PC-3 (cell line): Measurements from ENCODE around the gene PARN. TPM values are rescaled to one million over a fixed set of nuclear protein-coding genes. Genes with fewer than 3 reads are reported as not detected.

ENCODE experiments used
- ATAC-seq: fragments of 200-7000 bp; cut with Tn5 transposase; 2 replicates; pipeline ENCODE4 v1.9.1; 2020; ENCODE audit warnings: mild to moderate bottlenecking, moderate library complexity
- BruUV-seq: library from RNA; stranded (reverse); fragments of 400-500 nt; replicated peaks from 2 replicates; lab custom pipeline; 2021; lab: Mats Ljungman, UMichigan
- CTCF ChIA-PET: fragments of 300-600 bp; sonication (Branson Sonifier 250); formaldehyde crosslinking; loops from one replicate; lab custom pipeline; 2022; ENCODE audit warnings: antibody characterized with exemption; lab: Charles Lee
- POLR2A ChIA-PET: fragments of 300-600 bp; sonication (Branson Sonifier 250); formaldehyde crosslinking; loops from one replicate; lab custom pipeline; 2022; ENCODE audit warnings: antibody characterized with exemption; ENCODE audit not compliant: unreplicated experiment; lab: Charles Lee
- DNase-seq: peaks from one replicate; pipeline ENCODE4 v3.0.0-alpha.2; 2015
- H2AFZ ChIP-seq: fragments of 300-600 bp; sonication (generic); 2 replicates; pipeline ENCODE4 v1.6.0; 2016; ENCODE audit warnings: antibody characterized with exemption, low read length
- H3F3A ChIP-seq: fragments of 300-600 bp; sonication (generic); one replicate; pipeline ENCODE4 v1.6.0; 2017; ENCODE audit warnings: antibody characterized with exemption, low read length, control low read depth, mild to moderate bottlenecking; ENCODE audit not compliant: unreplicated experiment
- H3K27ac ChIP-seq: fragments of 300-600 bp; sonication (generic); 2 replicates; pipeline ENCODE4 v1.5.1; 2016; ENCODE audit warnings: mild to moderate bottlenecking, low read length
- H3K27me3 ChIP-seq: fragments of 300-600 bp; sonication (generic); 2 replicates; pipeline ENCODE4 v1.6.1; 2016; ENCODE audit warnings: low read length, mixed read lengths
- H3K36me3 ChIP-seq: fragments of 300-600 bp; sonication (generic); 2 replicates; pipeline ENCODE4 v1.6.1; 2016; ENCODE audit warnings: low read depth, mixed run types, low read length, mixed read lengths
- H3K4me1 ChIP-seq: fragments of 300-600 bp; sonication (generic); 2 replicates; pipeline ENCODE4 v1.5.1; 2016; ENCODE audit warnings: low read length; ENCODE audit not compliant: insufficient read depth
- H3K4me2 ChIP-seq: fragments of 300-600 bp; sonication (generic); 2 replicates; pipeline ENCODE4 v1.6.0; 2016; ENCODE audit warnings: low read length
- H3K4me3 ChIP-seq: fragments of 300-600 bp; sonication (generic); 2 replicates; pipeline ENCODE4 v1.5.1; 2016; ENCODE audit warnings: mild to moderate bottlenecking, low read length, mixed read lengths
- H3K79me2 ChIP-seq: fragments of 300-600 bp; sonication (generic); 2 replicates; pipeline ENCODE4 v1.6.1; 2017; ENCODE audit warnings: low read length, mixed read lengths
- H3K9ac ChIP-seq: fragments of 300-600 bp; sonication (generic); 2 replicates; pipeline ENCODE4 v1.6.0; 2016; ENCODE audit warnings: mild to moderate bottlenecking, low read length
- H3K9me2 ChIP-seq: fragments of 300-600 bp; sonication (generic); replicated peaks from 2 replicates; pipeline ENCODE4 v1.6.1; 2016; ENCODE audit warnings: mixed run types, low read length, mixed read lengths
- H3K9me3 ChIP-seq: fragments of 300-600 bp; sonication (generic); 2 replicates; pipeline ENCODE4 v1.6.1; 2016; ENCODE audit warnings: low read length, mixed read lengths
- H4K20me1 ChIP-seq: fragments of 300-600 bp; sonication (generic); 2 replicates; pipeline ENCODE4 v1.6.1; 2016; ENCODE audit warnings: low read length, mixed read lengths
- CTCF ChIP-seq: fragments of 300-600 bp; sonication (generic); conservative IDR thresholded peaks from 2 replicates; pipeline ENCODE4 v1.5.1; 2017; ENCODE audit warnings: antibody characterized with exemption, low read depth, mild to moderate bottlenecking, low read length
- EZH2 ChIP-seq: fragments of 300-600 bp; sonication (generic); IDR thresholded peaks from one replicate; pipeline ENCODE4 v1.6.1; 2017; ENCODE audit warnings: antibody characterized with exemption, mild to moderate bottlenecking, low read length; ENCODE audit not compliant: unreplicated experiment
- EZH2phosphoT487 ChIP-seq: fragments of 300-600 bp; sonication (generic); IDR thresholded peaks from 2 replicates; pipeline ENCODE4 v1.6.1; 2018; ENCODE audit warnings: mild to moderate bottlenecking, antibody characterized with exemption, low read length, borderline replicate concordance
- intact Hi-C: fragments of 100-400 bp; cut with micrococcal nuclease; formaldehyde crosslinking; loops from 2 replicates; pipeline ENCODE4 v1.9.0; 2023
- total RNA-seq: library from RNA; depleted of rRNA; stranded (reverse); fragments of >200 nt; gene quantifications from 2 replicates; pipeline ENCODE4 v1.2.3, GENCODE V29; 2014

PARN gene
- total RNA-seq, 1 experiment from 2014 or later, result 34.7 TPM

DNA sequence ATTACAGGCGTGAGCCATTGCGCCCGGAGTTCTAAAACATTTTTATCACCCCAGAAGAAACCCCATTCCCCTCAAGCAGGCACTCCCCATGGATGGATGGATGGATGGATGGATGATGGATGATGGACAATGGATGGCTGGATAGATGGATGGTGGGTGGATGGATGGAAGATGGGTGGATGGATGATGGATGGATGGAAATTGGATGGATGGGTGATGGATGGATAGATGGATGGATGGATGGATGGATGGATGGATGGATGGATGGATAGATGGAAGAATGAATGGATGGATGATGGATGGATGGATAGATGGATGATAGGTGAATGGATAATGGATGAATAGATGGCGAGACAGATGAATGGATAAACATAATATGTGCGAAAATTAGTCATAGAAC is 47.6 kb upstream of the PARN start:
- Histone ChIP-seq H3K9ac (no peak overlapping the region), H3K36me3 (no peaks in the 10 kb centered on the region), H3F3A (no peaks in the 10 kb centered on the region), H3K9me3 (no peaks in the 10 kb centered on the region), H4K20me1 (no peaks in the 10 kb centered on the region), H3K27me3 (no peaks in the 10 kb centered on the region), H3K27ac (no peak overlapping the region), H3K9me2 (no peaks in the 10 kb centered on the region), H3K79me2 (no peaks in the 10 kb centered on the region), H3K4me2 (no peak overlapping the region), H3K4me3 (no peak overlapping the region), H3K4me1 (no peaks in the 10 kb centered on the region), H2AFZ (no peak overlapping the region)
- TF ChIP-seq CTCF (no peak), EZH2phosphoT487 (no peak), EZH2 (no peak)
- ATAC-seq, result no peak
- intact Hi-C loops, result no loop called here
- ChIA-PET CTCF (no interaction called here), POLR2A (no interaction called here)
- DNase-seq, result no peak
- no TSS peak for BruUV-seq

DNA sequence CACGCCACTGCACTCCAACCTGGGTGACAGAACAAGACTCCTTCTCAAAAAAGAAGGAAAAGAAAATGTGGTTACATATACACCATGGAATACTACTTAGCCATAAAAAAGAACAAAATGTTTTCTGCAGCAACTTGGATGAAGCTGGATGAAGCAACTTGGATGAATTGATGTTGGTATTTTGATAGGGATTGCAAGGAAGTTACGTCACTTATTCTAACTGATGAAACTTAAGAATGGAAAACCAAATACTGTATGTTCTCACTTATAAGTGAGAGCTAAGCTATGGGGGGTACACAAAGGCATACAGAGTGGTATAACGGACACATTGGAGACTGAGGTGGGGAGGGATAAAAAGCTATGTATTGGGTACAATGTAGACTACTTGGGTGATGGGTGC is 46.6 kb upstream of the PARN start:
- TF ChIP-seq CTCF (no peak), EZH2phosphoT487 (no peak), EZH2 (no peak)
- Histone ChIP-seq H3K4me3 (no peak overlapping the region), H3K27me3 (no peaks in the 10 kb centered on the region), H3K27ac (no peak overlapping the region), H3F3A (no peaks in the 10 kb centered on the region), H3K4me2 (no peak overlapping the region), H3K36me3 (no peaks in the 10 kb centered on the region), H3K9ac (no peak overlapping the region), H3K9me2 (no peaks in the 10 kb centered on the region), H2AFZ (no peak overlapping the region), H3K79me2 (no peaks in the 10 kb centered on the region), H3K4me1 (no peaks in the 10 kb centered on the region), H4K20me1 (no peaks in the 10 kb centered on the region), H3K9me3 (no peaks in the 10 kb centered on the region)
- ChIA-PET POLR2A (no interaction called here), CTCF (no interaction called here)
- BruUV-seq, result no TSS peak
- no peak for ATAC-seq
- intact Hi-C loops, result no loop called here
- no peak for DNase-seq

DNA sequence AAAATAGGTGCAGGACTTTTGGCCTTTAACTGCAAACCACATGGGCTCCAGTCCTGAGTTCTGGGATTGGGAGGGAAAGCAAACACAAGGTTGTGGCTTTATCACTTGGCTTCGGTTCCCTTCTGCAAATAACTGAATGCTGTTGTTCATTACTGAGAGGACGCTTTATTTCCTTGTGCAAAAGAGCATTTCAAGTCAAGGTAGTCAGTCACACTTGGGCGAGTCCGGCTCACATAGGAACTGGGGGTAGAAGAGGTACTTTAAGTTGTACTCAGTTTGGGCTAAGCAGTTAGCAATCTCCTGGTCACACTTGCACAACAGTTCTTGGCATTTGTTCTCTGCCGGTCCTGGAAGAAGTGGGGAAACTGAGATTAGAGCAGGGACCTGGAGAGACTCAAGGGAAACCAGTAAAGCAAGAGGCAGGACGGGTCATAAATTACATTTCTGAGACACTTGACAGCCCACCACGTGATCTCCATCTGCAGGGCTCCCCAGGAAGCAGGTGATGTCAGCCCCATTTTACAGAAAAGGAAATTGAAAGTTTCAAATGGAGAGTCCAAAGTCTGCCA is 42.4 kb upstream of the PARN start:
- no peaks in the 10 kb centered on the region for H3F3A ChIP-seq
- CTCF ChIA-PET, result no interaction called here
- H4K20me1 ChIP-seq, result no peaks in the 10 kb centered on the region
- no peak overlapping the region for H3K4me2 ChIP-seq
- H3K9ac ChIP-seq, result no peak overlapping the region
- no peaks in the 10 kb centered on the region for H3K79me2 ChIP-seq
- H3K27ac ChIP-seq, result no peak overlapping the region
- peaks cover 5% of the 10 kb centered on the region; the same call in 1 of the 2 replicates for H3K36me3 ChIP-seq
- H3K4me1 ChIP-seq, result no peaks in the 10 kb centered on the region
- no peak for TF ChIP-seq EZH2
- TF ChIP-seq CTCF, result no peak
- no peak for TF ChIP-seq EZH2phosphoT487
- POLR2A ChIA-PET, result no interaction called here
- H3K4me3 ChIP-seq, result no peak overlapping the region
- no peaks in the 10 kb centered on the region for H3K9me2 ChIP-seq
- intact Hi-C loops, result no loop called here
- no peaks in the 10 kb centered on the region for H3K9me3 ChIP-seq
- DNase-seq (peak; percentile 4), ATAC-seq (peak; percentile 35)
- no peak overlapping the region for H2AFZ ChIP-seq
- H3K27me3 ChIP-seq, result no peaks in the 10 kb centered on the region
- no TSS peak for BruUV-seq
